Measurements from ENCODE around the gene CD82.

CD82 gene

GRCh38 chr11:44526438-44526837, 39.0 kb upstream of the CD82 start:
- no peaks in the 10 kb centered on the region for H3K9me3 ChIP-seq (ENCODE audit: control insufficient read depth, low read depth, low read length)
- no peak overlapping the region for H3K4me3 ChIP-seq (ENCODE audit: low read length)
- no peak overlapping the region for H3K27ac ChIP-seq (ENCODE audit: low read length)
- H3K9ac ChIP-seq (ENCODE audit: low read length) = no peak overlapping the region
- H3K4me1 ChIP-seq (ENCODE audit: control insufficient read depth, low read depth, low read length) = peaks cover 21% of the 10 kb centered on the region
- H3K27me3 ChIP-seq (ENCODE audit: control insufficient read depth, insufficient read depth, low read length) = no peaks in the 10 kb centered on the region
- H3K36me3 ChIP-seq (ENCODE audit: control insufficient read depth, low read depth, low read length) = no peaks in the 10 kb centered on the region

GRCh38 chr11:44527476-44527875, 38.0 kb upstream of the CD82 start:
- no peak overlapping the region for H3K27ac ChIP-seq (ENCODE audit: low read length)
- peaks cover 21% of the 10 kb centered on the region for H3K4me1 ChIP-seq (ENCODE audit: control insufficient read depth, low read depth, low read length)
- no peak overlapping the region for H3K9ac ChIP-seq (ENCODE audit: low read length)
- H3K36me3 ChIP-seq (ENCODE audit: control insufficient read depth, low read depth, low read length) = no peaks in the 10 kb centered on the region
- H3K9me3 ChIP-seq (ENCODE audit: control insufficient read depth, low read depth, low read length) = no peaks in the 10 kb centered on the region
- H3K27me3 ChIP-seq (ENCODE audit: control insufficient read depth, insufficient read depth, low read length) = no peaks in the 10 kb centered on the region
- no peak overlapping the region for H3K4me3 ChIP-seq (ENCODE audit: low read length)

DNA sequence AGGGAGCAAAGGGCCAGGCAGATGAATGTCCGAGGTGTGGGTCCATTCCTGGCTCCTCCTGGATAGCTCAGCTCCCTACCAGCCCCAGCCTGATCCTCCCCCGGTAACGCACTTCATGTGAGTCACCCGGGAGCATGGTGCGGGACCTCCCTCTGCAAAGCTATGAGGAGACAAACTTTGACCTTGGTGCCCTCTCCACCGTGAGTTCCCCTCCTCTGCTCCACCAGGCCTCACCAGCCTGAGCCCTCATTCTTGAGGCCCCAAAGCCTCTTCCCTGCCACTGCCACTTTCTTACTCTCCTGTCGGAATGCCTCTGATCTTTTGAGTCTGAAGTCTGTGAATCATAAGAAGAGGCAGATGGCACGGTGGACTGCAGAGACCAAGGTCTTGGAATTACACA, 37.4 kb upstream of the CD82 start:
- Histone ChIP-seq H3K27ac (ENCODE audit: low read length) (no peak overlapping the region), H3K9ac (ENCODE audit: low read length) (no peak overlapping the region), H3K27me3 (ENCODE audit: control insufficient read depth, insufficient read depth, low read length) (no peaks in the 10 kb centered on the region), H3K4me3 (ENCODE audit: low read length) (no peak overlapping the region), H3K4me1 (ENCODE audit: control insufficient read depth, low read depth, low read length) (peaks cover 21% of the 10 kb centered on the region), H3K9me3 (ENCODE audit: control insufficient read depth, low read depth, low read length) (no peaks in the 10 kb centered on the region), H3K36me3 (ENCODE audit: control insufficient read depth, low read depth, low read length) (no peaks in the 10 kb centered on the region)

GRCh38 chr11:44528581-44528980, 36.9 kb upstream of the CD82 start:
- H3K27ac ChIP-seq (ENCODE audit: low read length) = no peak overlapping the region

GRCh38 chr11:44529895-44530412, 35.5 kb upstream of the CD82 start:
- H3K9ac ChIP-seq (ENCODE audit: low read length) = no peak overlapping the region
- no peak overlapping the region for H3K27ac ChIP-seq (ENCODE audit: low read length)
- H3K27me3 ChIP-seq (ENCODE audit: control insufficient read depth, insufficient read depth, low read length) = no peaks in the 10 kb centered on the region
- H3K4me1 ChIP-seq (ENCODE audit: control insufficient read depth, low read depth, low read length) = peaks cover 21% of the 10 kb centered on the region
- no peaks in the 10 kb centered on the region for H3K36me3 ChIP-seq (ENCODE audit: control insufficient read depth, low read depth, low read length)
- no peak overlapping the region for H3K4me3 ChIP-seq (ENCODE audit: low read length)
- H3K9me3 ChIP-seq (ENCODE audit: control insufficient read depth, low read depth, low read length) = no peaks in the 10 kb centered on the region

More at GRCh38 chr11:44528581-44528980, 36.9 kb upstream of the CD82 start:
- Histone ChIP-seq H3K27me3 (ENCODE audit: control insufficient read depth, insufficient read depth, low read length) (no peaks in the 10 kb centered on the region), H3K4me1 (ENCODE audit: control insufficient read depth, low read depth, low read length) (peaks cover 21% of the 10 kb centered on the region), H3K36me3 (ENCODE audit: control insufficient read depth, low read depth, low read length) (no peaks in the 10 kb centered on the region), H3K9me3 (ENCODE audit: control insufficient read depth, low read depth, low read length) (no peaks in the 10 kb centered on the region), H3K4me3 (ENCODE audit: low read length) (no peak overlapping the region), H3K9ac (ENCODE audit: low read length) (no peak overlapping the region)

GRCh38 chr11:44530413-44531115, 34.9 kb upstream of the CD82 start:
- H3K4me1 ChIP-seq (ENCODE audit: control insufficient read depth, low read depth, low read length) = peaks cover 21% of the 10 kb centered on the region
- H3K36me3 ChIP-seq (ENCODE audit: control insufficient read depth, low read depth, low read length) = no peaks in the 10 kb centered on the region
- H3K27me3 ChIP-seq (ENCODE audit: control insufficient read depth, insufficient read depth, low read length) = no peaks in the 10 kb centered on the region
- H3K27ac ChIP-seq (ENCODE audit: low read length) = no peak overlapping the region
- H3K9ac ChIP-seq (ENCODE audit: low read length) = no peak overlapping the region
- H3K4me3 ChIP-seq (ENCODE audit: low read length) = no peak overlapping the region
- H3K9me3 ChIP-seq (ENCODE audit: control insufficient read depth, low read depth, low read length) = no peaks in the 10 kb centered on the region

GRCh38 chr11:44531116-44531504, 34.4 kb upstream of the CD82 start:
- no peak overlapping the region for H3K9ac ChIP-seq (ENCODE audit: low read length)
- no peaks in the 10 kb centered on the region for H3K9me3 ChIP-seq (ENCODE audit: control insufficient read depth, low read depth, low read length)
- no peak overlapping the region for H3K4me3 ChIP-seq (ENCODE audit: low read length)
- H3K27me3 ChIP-seq (ENCODE audit: control insufficient read depth, insufficient read depth, low read length) = no peaks in the 10 kb centered on the region
- H3K4me1 ChIP-seq (ENCODE audit: control insufficient read depth, low read depth, low read length) = peaks cover 19% of the 10 kb centered on the region
- no peaks in the 10 kb centered on the region for H3K36me3 ChIP-seq (ENCODE audit: control insufficient read depth, low read depth, low read length)
- H3K27ac ChIP-seq (ENCODE audit: low read length) = no peak overlapping the region

- H3K4me1 ChIP-seq (ENCODE audit: control insufficient read depth, low read depth, low read length) = peaks cover 13% of the 10 kb centered on the region
- H3K27ac ChIP-seq (ENCODE audit: low read length) = no peak overlapping the region
- H3K9ac ChIP-seq (ENCODE audit: low read length) = no peak overlapping the region
- H3K27me3 ChIP-seq (ENCODE audit: control insufficient read depth, insufficient read depth, low read length) = no peaks in the 10 kb centered on the region
- H3K36me3 ChIP-seq (ENCODE audit: control insufficient read depth, low read depth, low read length) = no peaks in the 10 kb centered on the region
- no peak overlapping the region for H3K4me3 ChIP-seq (ENCODE audit: low read length)
- H3K9me3 ChIP-seq (ENCODE audit: control insufficient read depth, low read depth, low read length) = no peaks in the 10 kb centered on the region
Measured at GRCh38 chr11:44531636-44532035, 33.8 kb upstream of the CD82 start.

DNA sequence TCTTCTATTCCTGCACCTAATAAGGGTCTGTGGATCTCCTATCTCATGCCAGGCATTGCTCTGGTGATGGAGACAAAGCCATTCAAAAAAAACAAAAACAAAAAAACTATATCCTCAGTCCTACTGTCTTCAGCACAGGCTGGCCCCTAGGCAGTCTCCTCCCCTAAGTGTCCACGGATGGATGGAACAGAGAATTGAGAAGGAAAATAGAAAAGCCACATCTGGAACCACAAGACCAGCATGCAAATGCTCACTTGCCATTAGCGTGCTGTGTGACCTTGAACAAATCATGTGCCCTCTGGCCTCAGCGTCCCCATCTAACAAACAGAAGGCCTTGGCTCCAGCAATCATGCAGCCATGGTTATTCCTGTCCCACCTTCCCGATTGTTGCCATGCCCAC, 32.7 kb upstream of the CD82 start:
- Histone ChIP-seq H3K27ac (ENCODE audit: low read length) (no peak overlapping the region), H3K36me3 (ENCODE audit: control insufficient read depth, low read depth, low read length) (no peaks in the 10 kb centered on the region), H3K9me3 (ENCODE audit: control insufficient read depth, low read depth, low read length) (no peaks in the 10 kb centered on the region), H3K4me1 (ENCODE audit: control insufficient read depth, low read depth, low read length) (peaks cover 8% of the 10 kb centered on the region), H3K4me3 (ENCODE audit: low read length) (no peak overlapping the region), H3K9ac (ENCODE audit: low read length) (no peak overlapping the region), H3K27me3 (ENCODE audit: control insufficient read depth, insufficient read depth, low read length) (peaks cover 3% of the 10 kb centered on the region)

DNA sequence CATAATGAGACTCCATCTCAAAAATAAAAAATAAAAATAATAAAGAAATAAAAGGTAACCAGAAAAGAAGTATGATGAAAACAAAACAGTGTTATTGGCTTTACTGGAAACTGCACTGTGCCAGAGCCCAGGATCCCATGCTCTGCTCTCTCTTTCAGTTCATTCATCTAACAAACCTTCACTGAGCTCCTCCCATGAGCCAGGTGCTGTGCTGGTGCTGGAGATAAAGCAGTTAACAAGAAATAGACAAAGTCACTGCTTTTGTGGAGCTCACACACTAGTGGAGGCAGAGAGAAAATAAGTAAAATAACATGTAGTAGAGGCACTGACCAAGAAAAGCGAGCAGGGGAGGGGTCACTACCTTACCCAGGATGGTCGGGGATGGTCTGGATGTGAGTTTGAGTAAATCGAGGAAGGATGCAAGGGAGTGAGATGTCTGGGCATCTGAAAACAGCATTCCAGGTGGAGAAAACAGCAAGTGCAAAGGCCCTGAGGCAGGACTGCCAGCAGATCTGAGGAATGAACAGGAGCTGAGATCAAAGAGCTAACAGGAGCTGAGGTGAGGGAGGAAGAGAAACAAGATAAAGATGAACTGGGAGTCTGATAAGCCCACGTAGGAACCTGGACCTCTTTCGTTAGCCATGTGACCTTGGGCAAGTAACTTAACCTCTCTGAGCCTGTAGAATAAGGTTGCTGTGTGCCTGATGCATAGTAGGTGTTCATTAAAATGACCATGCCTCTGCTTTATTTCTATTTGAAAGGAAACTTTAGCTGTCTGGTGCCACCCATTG, 31.3 kb upstream of the CD82 start:
- Histone ChIP-seq H3K36me3 (ENCODE audit: control insufficient read depth, low read depth, low read length) (no peaks in the 10 kb centered on the region), H3K4me3 (ENCODE audit: low read length) (no peak overlapping the region), H3K27me3 (ENCODE audit: control insufficient read depth, insufficient read depth, low read length) (peaks cover 9% of the 10 kb centered on the region), H3K9ac (ENCODE audit: low read length) (no peak overlapping the region), H3K9me3 (ENCODE audit: control insufficient read depth, low read depth, low read length) (no peaks in the 10 kb centered on the region), H3K27ac (ENCODE audit: low read length) (no peak overlapping the region), H3K4me1 (ENCODE audit: control insufficient read depth, low read depth, low read length) (no peaks in the 10 kb centered on the region)

GRCh38 chr11:44535191-44535980, 30.1 kb upstream of the CD82 start:
- peaks cover 9% of the 10 kb centered on the region for H3K27me3 ChIP-seq (ENCODE audit: control insufficient read depth, insufficient read depth, low read length)
- H3K4me3 ChIP-seq (ENCODE audit: low read length) = no peak overlapping the region
- no peak overlapping the region for H3K9ac ChIP-seq (ENCODE audit: low read length)
- no peaks in the 10 kb centered on the region for H3K9me3 ChIP-seq (ENCODE audit: control insufficient read depth, low read depth, low read length)
- peaks cover 12% of the 10 kb centered on the region for H3K4me1 ChIP-seq (ENCODE audit: control insufficient read depth, low read depth, low read length)
- no peak overlapping the region for H3K27ac ChIP-seq (ENCODE audit: low read length)
- H3K36me3 ChIP-seq (ENCODE audit: control insufficient read depth, low read depth, low read length) = no peaks in the 10 kb centered on the region
